SK-N-MC (cell line): ENCODE measurements around the gene B4GALT2.

Experiments used
- EZH2 ChIP-seq: fragments of 200-600 bp; sonication (generic); IDR thresholded peaks from one replicate; pipeline ENCODE4 v1.6.1; 2017; ENCODE audit warnings: antibody characterized with exemption
- POLR2AphosphoS5 ChIP-seq: IDR thresholded peaks from 2 replicates; pipeline ENCODE4 v1.6.1; 2012; ENCODE audit warnings: mild to moderate bottlenecking, low read depth, low read length, borderline replicate concordance

DNA sequence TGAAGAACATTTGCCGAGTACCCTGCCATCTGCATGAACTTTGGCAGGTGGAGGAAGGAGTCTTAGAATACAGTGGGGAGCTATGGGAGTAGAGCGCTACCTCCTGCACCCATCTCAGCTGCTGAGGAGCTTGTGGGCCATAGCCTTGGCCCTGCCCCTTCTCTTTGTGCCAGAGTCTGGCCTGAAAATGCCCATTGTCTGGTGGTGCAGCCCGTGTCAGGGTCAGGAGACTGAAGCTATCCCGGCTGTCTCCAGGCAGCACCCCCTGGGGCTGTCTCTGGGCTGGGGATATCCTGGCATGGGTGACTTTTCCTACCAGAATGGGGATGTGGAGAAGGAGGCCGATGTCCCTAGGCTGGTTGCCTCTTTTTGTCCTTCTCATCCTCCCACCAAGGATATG is 25.0 kb upstream of the B4GALT2 start:
- TF ChIP-seq EZH2 (no peak), POLR2AphosphoS5 (no peak)
